MM.1S (cell line): ENCODE results near the gene DYNC1H1.
"Not testable (repeated sequence)": the region's sequence is repeated elsewhere in the genome, so short reads cannot be mapped to it uniquely, and the experiment has no call there.

Experiments
- DNase-seq: peaks from one replicate; pipeline ENCODE4 v3.0.0-alpha.2; 2015
- H2AFZ ChIP-seq: fragments of 300-600 bp; sonication (generic); 2 replicates; pipeline ENCODE4 v1.6.0; 2016; ENCODE audit warnings: antibody characterized with exemption, low read length
- H3F3A ChIP-seq: fragments of 300-600 bp; sonication (generic); 2 replicates; pipeline ENCODE4 v1.6.1; 2016; ENCODE audit warnings: mild to moderate bottlenecking, antibody characterized with exemption, low read length, moderate library complexity, mixed read lengths; ENCODE audit not compliant: insufficient read depth
- H3K27ac ChIP-seq: fragments of 300-600 bp; sonication (generic); 2 replicates; pipeline ENCODE4 v1.5.1; 2016; ENCODE audit warnings: mild to moderate bottlenecking, low read length
- H3K27me3 ChIP-seq: fragments of 300-600 bp; sonication (generic); replicated peaks from 2 replicates; pipeline ENCODE4 v1.6.0; 2016; ENCODE audit warnings: low read length; ENCODE audit not compliant: insufficient read depth
- H3K36me3 ChIP-seq: fragments of 300-600 bp; sonication (generic); replicated peaks from 2 replicates; pipeline ENCODE4 v1.6.1; 2016; ENCODE audit warnings: mild to moderate bottlenecking, low read length, mixed read lengths; ENCODE audit not compliant: insufficient read depth
- H3K4me1 ChIP-seq: fragments of 300-600 bp; sonication (generic); 2 replicates; pipeline ENCODE4 v1.6.1; 2016; ENCODE audit warnings: low read length, mixed read lengths
- H3K4me2 ChIP-seq: fragments of 300-600 bp; sonication (generic); 2 replicates; pipeline ENCODE4 v1.6.0; 2016; ENCODE audit warnings: low read depth, low read length
- H3K4me3 ChIP-seq: fragments of 300-600 bp; sonication (generic); 2 replicates; pipeline ENCODE4 v1.5.1; 2016; ENCODE audit warnings: low read length, mixed read lengths
- H3K79me2 ChIP-seq: fragments of 300-600 bp; sonication (generic); 2 replicates; pipeline ENCODE4 v1.6.1; 2016; ENCODE audit warnings: mixed run types, low read length, mixed read lengths
- H3K9ac ChIP-seq: fragments of 300-600 bp; sonication (generic); 2 replicates; pipeline ENCODE4 v1.6.1; 2016; ENCODE audit warnings: low read length, mixed read lengths
- H3K9me2 ChIP-seq: fragments of 300-600 bp; sonication (generic); replicated peaks from 2 replicates; pipeline ENCODE4 v1.6.1; 2016; ENCODE audit warnings: mild to moderate bottlenecking, low read length, mixed read lengths; ENCODE audit not compliant: insufficient read depth
- H3K9me3 ChIP-seq: fragments of 300-600 bp; sonication (generic); replicated peaks from 2 replicates; pipeline ENCODE4 v1.6.1; 2016; ENCODE audit warnings: mild to moderate bottlenecking, low read length, mixed read lengths; ENCODE audit not compliant: insufficient read depth
- H4K20me1 ChIP-seq: fragments of 300-600 bp; sonication (generic); 2 replicates; pipeline ENCODE4 v1.6.1; 2016; ENCODE audit warnings: mild to moderate bottlenecking, low read length, moderate library complexity, mixed read lengths; ENCODE audit not compliant: insufficient read depth
- CTCF ChIP-seq: fragments of 300-600 bp; sonication (generic); IDR thresholded peaks from 2 replicates; pipeline ENCODE4 v1.5.1; 2016; ENCODE audit warnings: antibody characterized with exemption, low read length, mixed read lengths
- EZH2 ChIP-seq: fragments of 300-600 bp; sonication (generic); optimal IDR thresholded peaks from 2 replicates; pipeline ENCODE3; 2017; ENCODE audit warnings: low read depth, mild to moderate bottlenecking, antibody characterized with exemption, low read length, mixed read lengths
- EZH2phosphoT487 ChIP-seq: fragments of 300-600 bp; sonication (generic); IDR thresholded peaks from 2 replicates; pipeline ENCODE4 v1.6.1; 2018; ENCODE audit warnings: antibody characterized with exemption, low read length

DYNC1H1 gene

GRCh38 chr14:101982621-101983020, 18.2 kb downstream of the DYNC1H1 start:
- no peak overlapping the region for H3K4me2 ChIP-seq
- H3F3A ChIP-seq = no peaks in the 10 kb centered on the region
- H3K27ac ChIP-seq = no peak overlapping the region
- H3K36me3 ChIP-seq = no peaks in the 10 kb centered on the region
- H2AFZ ChIP-seq = no peak overlapping the region
- no peak for TF ChIP-seq CTCF
- TF ChIP-seq EZH2phosphoT487 = no peak
- TF ChIP-seq EZH2 = no peak
- no peaks in the 10 kb centered on the region for H3K9me3 ChIP-seq
- H3K9ac ChIP-seq = no peak overlapping the region
- no peaks in the 10 kb centered on the region for H3K79me2 ChIP-seq
- H3K4me1 ChIP-seq = no peaks in the 10 kb centered on the region
- no peaks in the 10 kb centered on the region for H3K27me3 ChIP-seq
- H3K4me3 ChIP-seq = no peak overlapping the region
- DNase-seq = no peak
- no peaks in the 10 kb centered on the region for H3K9me2 ChIP-seq
- H4K20me1 ChIP-seq = no peaks in the 10 kb centered on the region

- not testable (repeated sequence) for H3K9me3 ChIP-seq, H3K27me3 ChIP-seq, H3K4me2 ChIP-seq, H2AFZ ChIP-seq, H3K9me2 ChIP-seq, H3K9ac ChIP-seq, H3K79me2 ChIP-seq, H4K20me1 ChIP-seq, DNase-seq, H3K36me3 ChIP-seq, H3K27ac ChIP-seq, H3F3A ChIP-seq, H3K4me3 ChIP-seq, H3K4me1 ChIP-seq
Measured at GRCh38 chr14:101984831-101985230, 20.5 kb downstream of the DYNC1H1 start.

DNA sequence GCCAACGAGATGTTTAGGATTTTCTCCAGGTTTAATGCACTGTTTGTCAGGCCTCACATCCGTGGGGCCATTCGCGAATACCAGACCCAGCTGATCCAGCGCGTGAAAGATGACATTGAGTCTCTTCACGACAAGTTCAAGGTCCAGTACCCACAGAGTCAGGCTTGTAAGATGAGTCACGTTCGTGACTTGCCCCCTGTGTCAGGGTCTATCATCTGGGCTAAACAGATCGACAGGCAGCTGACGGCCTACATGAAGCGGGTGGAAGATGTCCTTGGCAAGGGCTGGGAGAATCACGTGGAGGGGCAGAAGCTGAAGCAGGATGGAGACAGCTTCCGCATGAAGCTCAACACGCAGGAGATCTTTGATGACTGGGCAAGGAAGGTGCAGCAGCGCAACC, 21.6 kb downstream of the DYNC1H1 start:
- H2AFZ ChIP-seq = no peak overlapping the region
- no peak overlapping the region for H3K27ac ChIP-seq
- H3K36me3 ChIP-seq = no peaks in the 10 kb centered on the region
- H3K9me3 ChIP-seq = no peaks in the 10 kb centered on the region
- H3K4me2 ChIP-seq = no peak overlapping the region
- H3K4me1 ChIP-seq = peaks cover 3% of the 10 kb centered on the region; the same call in 1 of the 2 replicates
- TF ChIP-seq EZH2 = no peak
- TF ChIP-seq CTCF = no peak
- TF ChIP-seq EZH2phosphoT487 = no peak
- no peak overlapping the region for H3K9ac ChIP-seq
- no peak overlapping the region for H3K4me3 ChIP-seq
- H3F3A ChIP-seq = no peaks in the 10 kb centered on the region
- no peaks in the 10 kb centered on the region for H3K79me2 ChIP-seq
- H3K27me3 ChIP-seq = no peaks in the 10 kb centered on the region
- no peaks in the 10 kb centered on the region for H3K9me2 ChIP-seq
- no peaks in the 10 kb centered on the region for H4K20me1 ChIP-seq
- DNase-seq = no peak

- no peaks in the 10 kb centered on the region for H3K36me3 ChIP-seq
- H2AFZ ChIP-seq = no peak overlapping the region
- H3K4me3 ChIP-seq = no peak overlapping the region
- H3K4me2 ChIP-seq = no peak overlapping the region
- no peak overlapping the region for H3K9ac ChIP-seq
- no peak for TF ChIP-seq EZH2phosphoT487
- no peaks in the 10 kb centered on the region for H3K79me2 ChIP-seq
- no peaks in the 10 kb centered on the region for H3K27me3 ChIP-seq
- no peaks in the 10 kb centered on the region for H3K9me2 ChIP-seq
- H3K9me3 ChIP-seq = no peaks in the 10 kb centered on the region
- peaks cover 9% of the 10 kb centered on the region for H3K4me1 ChIP-seq
- no peak for DNase-seq
- no peak overlapping the region for H3K27ac ChIP-seq
- H4K20me1 ChIP-seq = no peaks in the 10 kb centered on the region
- no peaks in the 10 kb centered on the region for H3F3A ChIP-seq
Measured at GRCh38 chr14:101986953-101987352, 22.6 kb downstream of the DYNC1H1 start.
